HepG2 (cell line): ENCODE data around the gene TSPAN8. TPM values are rescaled to one million over a fixed set of nuclear protein-coding genes. Genes with fewer than 3 reads are reported as not detected.

Source experiments
- ATAC-seq: fragments of 200-7000 bp; cut with Tn5 transposase; 3 replicates; pipeline ENCODE4 v1.9.1; 2020; ENCODE audit warnings: mild to moderate bottlenecking, moderate library complexity
- BruUV-seq: library from RNA; stranded (reverse); fragments of 400-500 nt; replicated peaks from 2 replicates; lab custom pipeline; 2021; lab: Mats Ljungman, UMichigan
- CTCF ChIA-PET: fragments of 300-600 bp; formaldehyde crosslinking; extraction: SDS; loops from one replicate; lab custom pipeline; 2021; ENCODE audit warnings: low total read pairs, inconsistent platforms, low intra/inter-chr PET ratio; lab: Yijun Ruan, JAX
- POLR2A ChIA-PET: fragments of 350-600 bp; sonication (Branson Sonifier 250); formaldehyde crosslinking; loops from one replicate; lab custom pipeline; 2020; ENCODE audit warnings: antibody characterized with exemption, inconsistent platforms; lab: Yijun Ruan, JAX
- DNase-seq: peaks from one replicate; pipeline ENCODE4 v3.0.0-alpha.2; 2015; ENCODE audit warnings: low spot score
- FAIRE-seq: peaks from 3 replicates; lab custom pipeline; 2011; peaks lifted over from hg19 to GRCh38; lab: Jason Lieb, UNC
- H2AFZ ChIP-seq: one replicate; pipeline ENCODE4 v1.6.1; 2011; ENCODE audit warnings: low read length, inconsistent platforms
- H3K27ac ChIP-seq: fragments of 300-600 bp; 3 replicates; pipeline ENCODE4 v1.8.0; 2011; ENCODE audit warnings: mixed run types, mild to moderate bottlenecking, mixed read lengths, low read length, inconsistent platforms; ENCODE audit not compliant: insufficient read depth; ENCODE audit errors: extremely low read length
- H3K27me3 ChIP-seq, 2 experiments: fragments of 200-600 bp in 1 of 2; 2 replicates in 1 of 2; 3 replicates in 1 of 2; pipeline versions ENCODE4 v1.6.0 to v1.8.0; 2011; ENCODE audit warnings: low read length in 2 of 2, mild to moderate bottlenecking in 2 of 2, moderate library complexity in 2 of 2, inconsistent platforms in 1 of 2; ENCODE audit not compliant: insufficient read depth in 2 of 2, control insufficient read depth in 1 of 2
- H3K36me3 ChIP-seq, 2 experiments: fragments of 200-600 bp in 1 of 2; replicated peaks in 1 of 2; 2 replicates in 1 of 2; 3 replicates in 1 of 2; pipeline versions ENCODE4 v1.5.1 to v1.8.0; 2011; ENCODE audit warnings: low read length in 2 of 2, inconsistent platforms in 1 of 2; ENCODE audit not compliant: insufficient read depth in 2 of 2, control insufficient read depth in 1 of 2
- H3K4me1 ChIP-seq: 2 replicates; pipeline ENCODE4 v1.5.1; 2012; ENCODE audit warnings: low read length, inconsistent platforms; ENCODE audit not compliant: insufficient read depth
- H3K4me2 ChIP-seq: 2 replicates; pipeline ENCODE4 v1.6.0; 2011; ENCODE audit warnings: low read depth, low read length, inconsistent platforms
- H3K4me3 ChIP-seq, 3 experiments: fragments of 200-600 bp in 1 of 3; sonication (generic), shearing (Covaris generic) in 1 of 3; replicated peaks in 1 of 3; 2 replicates each; pipeline ENCODE4 v1.5.1; 2011 to 2016; ENCODE audit warnings: low read length in 3 of 3, inconsistent platforms in 2 of 3, low read depth in 2 of 3, mild to moderate bottlenecking in 2 of 3, control low read depth in 1 of 3, mixed read lengths in 1 of 3; ENCODE audit not compliant: insufficient read depth in 1 of 3
- H3K79me2 ChIP-seq: one replicate; pipeline ENCODE4 v1.6.1; 2011; ENCODE audit warnings: low read length, inconsistent platforms; ENCODE audit not compliant: insufficient read depth
- H3K9ac ChIP-seq: 2 replicates; pipeline ENCODE4 v1.6.0; 2011; ENCODE audit warnings: mild to moderate bottlenecking, low read depth, low read length, inconsistent platforms; ENCODE audit not compliant: insufficient read depth
- H3K9me3 ChIP-seq: 2 replicates; pipeline ENCODE4 v1.5.1; 2012; ENCODE audit warnings: mild to moderate bottlenecking, low read length
- H4K20me1 ChIP-seq: 2 replicates; pipeline ENCODE4 v1.6.0; 2011; ENCODE audit warnings: inconsistent platforms, mild to moderate bottlenecking, low read length, moderate library complexity; ENCODE audit not compliant: insufficient read depth
- ZNF160 ChIP-seq: sonication (generic); formaldehyde crosslinking; IDR thresholded peaks from 2 replicates; pipeline ENCODE4 v1.8.0; 2022; ENCODE audit warnings: mild to moderate bottlenecking, inconsistent platforms, missing genetic modification reagents
- ZNF17 ChIP-seq: sonication (generic); formaldehyde crosslinking; IDR thresholded peaks from 2 replicates; pipeline ENCODE4 v1.5.0; 2020; ENCODE audit warnings: mild to moderate bottlenecking, missing genetic modification reagents
- ZNF383 ChIP-seq: sonication (generic); formaldehyde crosslinking; IDR thresholded peaks from 2 replicates; pipeline ENCODE4 v1.4.0; 2020; ENCODE audit warnings: missing genetic modification reagents, mild to moderate bottlenecking, borderline replicate concordance
- ZNF609 ChIP-seq: sonication (generic); formaldehyde crosslinking; IDR thresholded peaks from 2 replicates; pipeline ENCODE4 v1.4.0; 2020; ENCODE audit warnings: mild to moderate bottlenecking, missing genetic modification reagents, borderline replicate concordance
- ZSCAN9 ChIP-seq: IDR thresholded peaks from 2 replicates; pipeline ENCODE4 v1.6.1; 2016; ENCODE audit warnings: borderline replicate concordance
- WGBS: methylation state at CpG from one replicate; pipeline ENCODE4 v1.1.6; 2017; ENCODE audit warnings: low lambda C conversion rate; 5-methylcytosine and 5-hydroxymethylcytosine counted together
- in situ Hi-C: cut with HindIII; loops from 2 replicates; pipeline ENCODE4 v1.10.0; 2017; ENCODE audit warnings: low pct_unique_long_range_greater_than_20kb; ENCODE audit not compliant: extremely low pct_ligation_motif_present
- intact Hi-C: fragments of 100-400 bp; cut with micrococcal nuclease; formaldehyde crosslinking; loops from one replicate; pipeline ENCODE4 v1.10.0; 2022; ENCODE audit not compliant: unreplicated experiment
- polyA plus RNA-seq, 8 experiments: library from polyadenylated mRNA; depleted of rRNA in 3 of 8; stranded (reverse) in 7 of 8; unstranded in 1 of 8; fragments of >200 nt; fragmentation: Illumina TruSeq in 4 of 8; extraction: Trizol in 4 of 8; gene quantifications; 2 replicates each; pipeline versions ENCODE4 v1.2.1 to v1.2.3, GENCODE V29; 2011 to 2016; ENCODE audit warnings: low read depth in 4 of 8, missing spikeins in 1 of 8, mixed read lengths in 1 of 8; ENCODE audit not compliant: insufficient read depth in 1 of 8
- total RNA-seq, 5 experiments: library from RNA; depleted of rRNA; stranded (reverse); fragments of >200 nt; fragmentation: Illumina TruSeq; extraction: Trizol; gene quantifications; 2 replicates each; pipeline ENCODE4 v1.2.3, GENCODE V29; 2016; ENCODE audit warnings: low read depth in 1 of 5

The TSPAN8 gene
- total and polyA plus RNA-seq, 2 of the 13 experiments (the other 11 are each of a cell fraction or from before 2014, with no cell fraction given): 3.4 to 3.9 TPM

DNA sequence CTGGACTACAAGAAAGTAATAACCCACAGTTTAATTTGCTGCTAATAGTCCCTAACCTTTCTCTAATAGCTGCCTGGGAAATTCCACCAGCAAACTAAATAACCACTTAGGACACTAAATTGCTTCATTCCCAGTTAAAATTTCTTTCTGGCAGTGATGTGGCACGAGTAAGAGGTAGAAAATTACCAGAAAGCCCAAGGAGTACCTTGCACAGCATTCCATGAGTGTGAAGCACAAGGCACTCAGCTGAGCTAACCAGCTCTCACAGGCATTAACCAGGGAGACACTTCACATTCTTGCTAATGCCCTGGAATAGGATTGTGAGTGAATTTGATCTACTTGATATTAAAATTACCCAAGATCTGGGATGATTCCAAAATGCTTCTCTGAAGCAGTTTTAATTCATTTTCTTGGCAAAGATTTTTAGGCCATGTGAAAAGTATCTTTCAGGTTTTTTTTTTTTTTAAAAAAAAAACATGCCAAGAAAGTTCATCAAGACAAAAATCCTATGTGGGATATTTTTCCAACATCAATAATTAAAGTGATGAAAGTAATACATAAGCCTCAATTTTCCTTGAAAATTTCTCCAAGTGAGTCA is 29.5 kb downstream of the TSPAN8 start:
- H3K4me1 ChIP-seq: peaks cover 14% of the 10 kb centered on the region
- no peak overlapping the region for H3K4me3 ChIP-seq
- intact Hi-C loops (loop anchor here (5.0 to 10.0 kb wide), 2 partner anchors 57 to 89 kb away; no protein-coding TSS in a partner anchor), in situ Hi-C loops (loop anchor here (25.0 kb wide), 1 partner anchor 609 kb away; no protein-coding TSS in a partner anchor)
- ChIA-PET CTCF (no interaction called here), POLR2A (no interaction called here)
- TF ChIP-seq ZNF17 (CRISPR knock-in tag) (no peak), ZSCAN9 (CRISPR knock-in tag) (no peak), ZNF609 (CRISPR knock-in tag) (no peak), ZNF383 (CRISPR knock-in tag) (no peak), ZNF160 (no peak)
- WGBS: 78% methylated on average over 1 of the region's 1 CpG
- no peaks in the 10 kb centered on the region for H3K27me3 ChIP-seq
- ATAC-seq: no peak
- DNase-seq: no peak
- BruUV-seq: no TSS peak
- no peaks in the 10 kb centered on the region for H4K20me1 ChIP-seq
- FAIRE-seq: no peak
- no peaks in the 10 kb centered on the region for H3K36me3 ChIP-seq
- no peak overlapping the region for H3K4me2 ChIP-seq
- H3K79me2 ChIP-seq: no peaks in the 10 kb centered on the region
- no peak overlapping the region for H3K9ac ChIP-seq
- H3K27ac ChIP-seq: no peak overlapping the region
- H2AFZ ChIP-seq: no peak overlapping the region
- H3K9me3 ChIP-seq: no peaks in the 10 kb centered on the region
